GM18519 (cell line): Measurements from ENCODE around the gene RAB5A.
"Not testable (repeated sequence)": the region's sequence is repeated elsewhere in the genome, so short reads cannot be mapped to it uniquely, and the experiment has no call there.

Experiments
- ATAC-seq: cut with Tn5 transposase; IDR thresholded peaks from one replicate; pipeline ENCODE4 v1.9.1; 2021; ENCODE audit warnings: mild to moderate bottlenecking, moderate library complexity; ENCODE audit not compliant: unreplicated experiment, low FRiP score

The RAB5A gene

GRCh38 chr3:20022954-20023622 is 76.2 kb downstream of the RAB5A start:
- no peak for ATAC-seq

GRCh38 chr3:20023623-20024405 is 76.9 kb downstream of the RAB5A start:
- ATAC-seq: no peak

GRCh38 chr3:20027136-20027535 is 80.2 kb downstream of the RAB5A start:
- ATAC-seq: no peak

GRCh38 chr3:20028905-20029331 is 82.0 kb downstream of the RAB5A start:
- no peak for ATAC-seq

DNA sequence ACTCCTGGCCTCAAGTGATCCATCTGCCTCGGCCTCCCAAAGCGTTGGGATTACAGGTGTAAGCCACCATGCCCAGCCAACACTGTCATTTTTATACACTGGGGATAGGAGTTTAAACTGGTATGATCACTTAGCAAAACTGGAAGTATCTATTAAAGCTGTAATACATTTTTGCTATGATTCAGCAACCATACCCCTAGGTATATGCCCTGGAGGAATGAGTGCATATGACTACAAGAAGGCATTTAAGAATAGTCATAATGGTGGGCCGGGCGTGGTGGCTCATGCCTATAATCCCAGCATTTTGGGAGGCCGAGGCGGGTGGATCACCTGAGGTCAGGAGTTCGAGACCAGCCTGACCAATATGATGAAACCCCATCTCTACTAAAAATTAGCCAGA is 85.0 kb downstream of the RAB5A start:
- not testable (repeated sequence) for ATAC-seq
